ENCODE data around the gene TTC39A. TPM values are rescaled to one million over a fixed set of nuclear protein-coding genes. Genes with fewer than 3 reads are reported as not detected.

The TTC39A gene
- total RNA-seq, 3 donors from 2014 or later: 32.3 to 95.1 (median 87.0) TPM

DNA sequence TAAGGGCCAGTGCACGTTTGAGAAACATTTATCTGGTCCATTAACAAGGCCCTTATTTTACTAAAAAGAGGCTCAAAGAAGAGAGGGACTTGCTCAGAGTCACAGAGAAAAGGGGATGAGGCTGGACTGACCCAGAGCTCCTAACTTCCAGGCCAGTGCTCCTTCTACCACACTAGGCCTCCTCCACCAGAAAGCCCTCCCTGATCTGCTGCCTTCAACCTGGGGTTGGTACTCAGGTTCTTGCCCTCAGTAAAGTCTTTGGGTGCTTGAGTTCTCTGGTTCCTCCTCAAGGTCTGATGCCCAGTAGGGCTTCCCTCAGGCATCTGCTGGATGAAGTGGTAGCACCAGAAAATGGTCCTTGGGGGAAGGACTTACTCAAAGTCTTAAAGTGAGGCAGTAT is 26.0 kb downstream of the TTC39A start:
- no peaks in the 10 kb centered on the region for H3K36me3 ChIP-seq (ENCODE audit: low read depth)
- no peaks in the 10 kb centered on the region for H3K9me3 ChIP-seq
- TF ChIP-seq, protein P1, sequence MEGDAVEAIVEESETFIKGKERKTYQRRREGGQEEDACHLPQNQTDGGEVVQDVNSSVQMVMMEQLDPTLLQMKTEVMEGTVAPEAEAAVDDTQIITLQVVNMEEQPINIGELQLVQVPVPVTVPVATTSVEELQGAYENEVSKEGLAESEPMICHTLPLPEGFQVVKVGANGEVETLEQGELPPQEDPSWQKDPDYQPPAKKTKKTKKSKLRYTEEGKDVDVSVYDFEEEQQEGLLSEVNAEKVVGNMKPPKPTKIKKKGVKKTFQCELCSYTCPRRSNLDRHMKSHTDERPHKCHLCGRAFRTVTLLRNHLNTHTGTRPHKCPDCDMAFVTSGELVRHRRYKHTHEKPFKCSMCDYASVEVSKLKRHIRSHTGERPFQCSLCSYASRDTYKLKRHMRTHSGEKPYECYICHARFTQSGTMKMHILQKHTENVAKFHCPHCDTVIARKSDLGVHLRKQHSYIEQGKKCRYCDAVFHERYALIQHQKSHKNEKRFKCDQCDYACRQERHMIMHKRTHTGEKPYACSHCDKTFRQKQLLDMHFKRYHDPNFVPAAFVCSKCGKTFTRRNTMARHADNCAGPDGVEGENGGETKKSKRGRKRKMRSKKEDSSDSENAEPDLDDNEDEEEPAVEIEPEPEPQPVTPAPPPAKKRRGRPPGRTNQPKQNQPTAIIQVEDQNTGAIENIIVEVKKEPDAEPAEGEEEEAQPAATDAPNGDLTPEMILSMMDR (IDR thresholded peaks at IDR 0.05): no peak
- no peak overlapping the region for H3K4me3 ChIP-seq
- ATAC-seq (no peak), DNase-seq (no peak)
- intact Hi-C loops (cut with DNase I, micrococcal nuclease): no loop called here
- H3K4me1 ChIP-seq (ENCODE audit: low read depth): peaks cover 8% of the 10 kb centered on the region

DNA sequence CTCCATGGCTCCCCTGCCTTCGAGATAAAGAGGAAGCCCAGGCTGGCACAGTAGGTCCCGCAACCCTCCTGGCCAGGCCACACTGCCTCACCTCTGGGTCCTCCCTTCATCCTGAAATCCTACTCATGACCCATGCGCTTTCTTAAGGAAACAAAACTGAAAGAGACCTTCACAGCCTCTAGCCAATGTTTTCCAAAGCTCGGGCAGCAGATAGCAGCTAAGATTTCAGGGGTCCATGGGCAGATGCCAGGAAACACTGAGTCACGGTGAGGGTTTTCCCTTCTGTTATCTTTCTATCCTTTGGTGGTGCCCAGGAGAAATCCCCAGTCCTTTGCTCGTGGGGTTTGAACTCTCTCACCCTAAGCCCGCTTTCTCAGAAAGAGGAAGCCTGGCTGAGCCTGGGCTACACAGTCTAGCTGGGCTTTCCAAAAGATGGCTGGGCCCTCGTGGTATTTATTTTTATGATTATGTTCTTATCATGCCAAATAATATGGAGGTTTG is 26.6 kb downstream of the TTC39A start:
- Histone ChIP-seq H3K9me3 (no peaks in the 10 kb centered on the region), H3K4me3 (no peak overlapping the region), H3K36me3 (ENCODE audit: low read depth) (no peaks in the 10 kb centered on the region), H3K4me1 (ENCODE audit: low read depth) (peaks cover 8% of the 10 kb centered on the region)
- DNase-seq (no peak), ATAC-seq (no peak)
- TF ChIP-seq, protein P1 (IDR thresholded peaks at IDR 0.05): no peak
- intact Hi-C loops (cut with DNase I, micrococcal nuclease): no loop called here

DNA sequence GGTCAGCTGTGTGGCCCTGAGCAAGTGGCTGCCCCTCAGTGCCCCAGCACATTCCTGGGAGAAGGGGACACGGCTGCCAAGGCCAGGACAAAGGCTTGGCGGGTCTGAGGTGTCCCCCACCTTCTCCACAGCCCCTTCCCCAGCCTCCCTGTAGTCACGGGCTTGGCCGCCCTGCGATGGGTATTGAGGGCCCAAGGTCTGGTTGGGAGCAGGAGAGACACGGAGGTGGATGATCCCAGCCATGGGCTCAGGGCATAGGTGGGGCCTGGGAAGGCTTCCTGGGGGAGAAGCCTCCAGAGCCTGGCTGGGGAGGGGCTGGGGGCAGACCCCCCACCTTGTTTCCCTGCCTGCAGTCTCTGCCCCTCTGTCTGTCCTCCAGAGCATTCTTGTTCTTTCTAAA is 27.0 kb downstream of the TTC39A start:
- TF ChIP-seq, protein P1 (IDR thresholded peaks at IDR 0.05): no peak
- H3K9me3 ChIP-seq: no peaks in the 10 kb centered on the region
- peaks cover 8% of the 10 kb centered on the region for H3K4me1 ChIP-seq (ENCODE audit: low read depth)
- DNase-seq: no peak
- intact Hi-C loops (cut with DNase I, micrococcal nuclease): no loop called here
- H3K4me3 ChIP-seq: no peak overlapping the region
- no peaks in the 10 kb centered on the region for H3K36me3 ChIP-seq (ENCODE audit: low read depth)
- ATAC-seq: no peak

DNA sequence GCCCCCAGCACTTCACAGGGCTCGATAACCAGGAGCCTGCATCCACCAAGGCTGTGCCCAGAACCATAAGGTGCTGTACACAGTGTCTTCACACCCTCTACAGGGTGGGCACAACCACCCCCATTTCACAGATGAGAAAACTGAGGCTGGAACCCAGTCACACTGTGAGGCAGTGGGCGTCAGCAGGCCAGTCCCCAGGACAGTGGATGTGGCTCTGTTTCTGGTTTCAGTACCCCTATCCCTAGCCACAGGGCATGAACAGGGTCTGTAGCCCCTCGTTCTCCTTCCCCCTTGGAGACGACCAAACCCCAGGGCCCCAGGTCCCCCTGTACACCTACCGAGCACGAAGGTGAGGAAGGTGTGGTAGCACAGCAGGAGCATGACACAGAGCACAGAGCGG is 27.6 kb downstream of the TTC39A start:
- H3K4me3 ChIP-seq: no peak overlapping the region
- no peaks in the 10 kb centered on the region for H3K36me3 ChIP-seq (ENCODE audit: low read depth)
- peaks cover 8% of the 10 kb centered on the region for H3K4me1 ChIP-seq (ENCODE audit: low read depth)
- ATAC-seq (no peak), DNase-seq (no peak)
- no peaks in the 10 kb centered on the region for H3K9me3 ChIP-seq
- TF ChIP-seq, protein P1 (IDR thresholded peaks at IDR 0.05): no peak
- intact Hi-C loops (cut with DNase I, micrococcal nuclease): no loop called here

DNA sequence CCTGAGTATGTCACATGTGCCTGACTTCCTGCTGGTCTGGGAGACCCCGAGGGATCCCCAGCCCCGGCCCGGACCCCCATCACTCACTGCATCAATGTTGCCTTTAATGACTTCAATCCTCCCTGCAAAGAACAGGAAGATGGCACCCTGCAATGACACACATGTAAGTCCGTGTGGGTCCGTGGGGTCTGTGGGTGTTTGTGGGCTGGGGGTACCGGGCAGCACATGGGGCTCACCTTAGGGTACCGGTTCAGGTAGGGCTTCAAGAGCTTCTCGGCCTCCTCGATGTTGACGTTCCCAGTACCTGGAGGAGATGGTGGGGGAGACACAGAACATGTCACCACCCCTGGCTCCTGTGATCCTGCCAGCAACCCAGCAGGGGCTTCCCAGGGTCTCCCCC is 28.1 kb downstream of the TTC39A start:
- TF ChIP-seq, protein P1 (IDR thresholded peaks at IDR 0.05): no peak
- H3K4me3 ChIP-seq: no peak overlapping the region
- H3K36me3 ChIP-seq (ENCODE audit: low read depth): no peaks in the 10 kb centered on the region
- intact Hi-C loops (cut with DNase I, micrococcal nuclease): no loop called here
- DNase-seq: no peak
- ATAC-seq: no peak
- no peaks in the 10 kb centered on the region for H3K9me3 ChIP-seq
- peaks cover 12% of the 10 kb centered on the region for H3K4me1 ChIP-seq (ENCODE audit: low read depth)

DNA sequence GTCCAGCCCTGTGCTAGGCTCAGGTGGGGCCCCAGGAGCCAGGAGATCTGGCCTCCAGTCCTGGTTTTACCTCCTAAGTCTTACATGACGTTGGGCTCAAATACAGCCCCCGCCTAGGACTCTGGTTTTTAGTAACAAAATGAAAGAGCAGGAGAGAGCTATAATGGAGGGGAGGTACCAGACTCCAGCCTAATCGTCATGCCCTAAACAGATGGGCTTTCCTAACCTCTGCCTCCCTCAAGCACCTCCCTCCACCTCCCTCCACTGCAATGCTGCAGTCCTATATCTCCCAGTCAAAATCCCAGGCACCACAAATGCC is 28.6 kb downstream of the TTC39A start:
- DNase-seq (no peak), ATAC-seq (no peak)
- TF ChIP-seq, protein P1 (IDR thresholded peaks at IDR 0.05): no peak
- no peaks in the 10 kb centered on the region for H3K9me3 ChIP-seq
- no peaks in the 10 kb centered on the region for H3K36me3 ChIP-seq (ENCODE audit: low read depth)
- H3K4me3 ChIP-seq: no peak overlapping the region
- H3K4me1 ChIP-seq (ENCODE audit: low read depth): peaks cover 16% of the 10 kb centered on the region
- intact Hi-C loops (cut with DNase I, micrococcal nuclease): no loop called here
